Fibroblast of the aortic adventitia (primary cell): Measurements from ENCODE around the gene RFX1. TPM values are rescaled to one million over a fixed set of nuclear protein-coding genes. Genes with fewer than 3 reads are reported as not detected.

Experiments used
- DNase-seq: peaks from one replicate; pipeline ENCODE4 v3.0.0-alpha.2; 2010; ENCODE audit warnings: low read depth
- H3K4me3 ChIP-seq: 2 replicates; pipeline ENCODE4 v1.5.1; 2011; ENCODE audit warnings: low read depth, mild to moderate bottlenecking, control low read depth, low read length, moderate library complexity
- CTCF ChIP-seq: IDR thresholded peaks from 2 replicates; pipeline ENCODE4 v1.5.1; 2011; ENCODE audit warnings: mild to moderate bottlenecking, low read length, control low read depth, inconsistent platforms; ENCODE audit not compliant: insufficient read depth
- total RNA-seq: library from RNA; depleted of rRNA; stranded (reverse); fragments of >200 nt; gene quantifications from 2 replicates; pipeline ENCODE4 v1.2.3, GENCODE V29; 2012; ENCODE audit warnings: low replicate concordance

RFX1 gene
- total RNA-seq, 1 donor: 3.4 TPM

DNA sequence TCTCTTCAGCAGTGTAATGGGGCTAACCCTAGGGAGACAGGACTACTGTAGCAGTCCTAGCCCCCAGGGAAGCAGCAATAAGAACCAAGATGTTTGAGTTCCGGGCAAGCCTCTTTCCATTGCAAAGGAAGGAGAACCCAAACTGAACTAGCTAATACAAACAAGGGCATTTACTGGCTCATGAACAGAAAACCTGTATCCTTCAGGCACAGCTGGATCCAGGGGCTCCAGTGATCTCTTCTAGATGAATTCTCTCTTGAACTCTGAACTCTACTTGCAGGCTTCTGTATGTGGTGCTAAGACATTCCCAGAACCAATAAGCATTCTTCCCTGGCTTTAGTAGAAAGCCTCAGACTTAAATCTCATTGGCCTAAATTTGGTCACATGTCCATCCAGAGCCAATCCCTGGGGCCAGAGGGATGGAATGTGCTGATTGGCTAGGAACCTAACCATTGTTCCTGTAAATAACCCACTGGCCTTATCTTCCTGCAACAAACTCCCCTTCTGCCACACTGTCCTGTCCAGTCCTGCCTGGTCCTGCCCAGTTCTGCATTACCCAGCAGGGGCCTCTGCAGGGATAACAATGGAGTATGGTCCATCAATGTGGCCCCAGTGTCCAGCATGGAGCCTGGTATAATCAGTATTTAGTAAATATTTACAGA is 64.0 kb downstream of the RFX1 start:
- H3K4me3 ChIP-seq: no peak overlapping the region
- no peak for DNase-seq
- no peak for TF ChIP-seq CTCF

DNA sequence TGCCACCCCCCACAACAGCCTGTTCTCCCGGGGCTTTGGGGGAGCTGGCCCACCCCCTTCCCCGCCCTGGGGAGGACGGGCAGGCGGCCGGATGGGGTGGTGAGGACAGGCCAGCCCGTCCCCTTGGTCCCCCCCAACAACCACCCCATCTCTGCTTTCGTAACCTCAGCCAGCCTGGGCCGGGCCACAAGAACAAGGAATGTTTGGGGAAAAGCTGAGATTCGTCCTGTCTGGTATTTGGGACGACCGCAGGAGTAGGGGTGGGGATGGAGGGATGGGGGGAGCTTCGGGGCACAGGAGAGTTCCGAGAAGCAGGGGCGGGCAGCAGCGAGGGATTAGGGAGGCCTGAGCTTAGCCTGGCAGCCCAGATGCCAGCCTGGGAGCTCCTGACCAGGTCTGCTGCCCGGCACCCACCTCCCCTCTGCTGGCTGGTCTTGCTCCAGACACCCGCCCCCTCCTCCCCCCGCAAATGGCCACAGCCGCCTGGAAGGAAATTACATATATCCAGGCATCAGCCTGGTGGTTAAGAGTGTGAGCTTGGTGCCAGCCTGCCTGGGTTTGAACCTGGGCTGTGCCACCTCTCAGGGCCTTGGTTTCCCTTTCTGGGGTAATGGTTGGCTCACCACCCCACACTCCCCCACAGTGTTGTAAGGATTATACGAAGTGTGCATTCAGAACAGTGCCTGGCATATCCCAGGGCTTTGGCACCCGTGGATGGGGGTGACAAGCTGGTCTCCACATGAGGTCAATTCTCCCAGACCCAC is 67.6 kb downstream of the RFX1 start, which contains the start of gene PODNL1:
TSS of gene PODNL1 (minus strand) at position 117 of the 764 bp plus-strand sequence. CDS start 236 bp downstream, outside the sequence.
- no peak for TF ChIP-seq CTCF
- DNase-seq: peak; percentile 78
- H3K4me3 ChIP-seq: peak within 1 kb of the TSS; percentile 66

GRCh38 chr19:13937479-13938300 is 68.4 kb downstream of the RFX1 start:
- H3K4me3 ChIP-seq: peak overlapping the region; percentile 66
- DNase-seq: no peak
- no peak for TF ChIP-seq CTCF

GRCh38 chr19:13935765-13936510 is 70.2 kb downstream of the RFX1 start:
- no peak for TF ChIP-seq CTCF

GRCh38 chr19:13934785-13935109 is 71.4 kb downstream of the RFX1 start:
- no peak overlapping the region for H3K4me3 ChIP-seq
- TF ChIP-seq CTCF: no peak
- DNase-seq: no peak

More at GRCh38 chr19:13935765-13936510, 70.2 kb downstream of the RFX1 start:
- DNase-seq: no peak
- no peak overlapping the region for H3K4me3 ChIP-seq

- TF ChIP-seq CTCF: no peak
- no peak overlapping the region for H3K4me3 ChIP-seq
- DNase-seq: no peak
Measured at GRCh38 chr19:13932911-13933393, 73.2 kb downstream of the RFX1 start.
